HEK293 (cell line): ENCODE data around the gene CREM.

Experiments used
- CTCF ChIA-PET: fragments of 350-600 bp; formaldehyde crosslinking; extraction: SDS; loops from one replicate; lab custom pipeline; 2021; ENCODE audit warnings: antibody characterized with exemption; lab: Yijun Ruan, JAX
- POLR2A ChIA-PET: fragments of 300-600 bp; formaldehyde crosslinking; extraction: SDS; loops from one replicate; lab custom pipeline; 2020; ENCODE audit warnings: antibody characterized with exemption, inconsistent platforms; lab: Yijun Ruan, JAX
- H3K27ac ChIP-seq: fragments of 200-500 bp; sonication (Bioruptor generic); 2 replicates; pipeline ENCODE4 v1.5.1; 2014; ENCODE audit warnings: low read depth, low read length, control low read depth, inconsistent platforms; ENCODE audit errors: extremely low read depth
- H3K36me3 ChIP-seq, 2 experiments: fragments of 200-500 bp in 1 of 2; sonication (Bioruptor generic) in 1 of 2; 1 replicate in 1 of 2; 2 replicates in 1 of 2; pipeline ENCODE4 v1.5.1; 2014 to 2017; ENCODE audit warnings: inconsistent platforms in 2 of 2, low read length in 2 of 2; ENCODE audit not compliant: control insufficient read depth in 2 of 2, insufficient read depth in 1 of 2
- H3K4me1 ChIP-seq: fragments of 200-500 bp; sonication (Bioruptor generic); 2 replicates; pipeline ENCODE4 v1.5.1; 2014; ENCODE audit warnings: mild to moderate bottlenecking, low read length, inconsistent platforms; ENCODE audit not compliant: control insufficient read depth, insufficient read depth
- H3K4me3 ChIP-seq: 2 replicates; pipeline ENCODE4 v1.5.1; 2011; ENCODE audit warnings: low read depth, mild to moderate bottlenecking, control low read depth, low read length, moderate library complexity
- H3K9me3 ChIP-seq: fragments of 200-500 bp; sonication (Bioruptor generic); 2 replicates; pipeline ENCODE4 v1.5.1; 2014; ENCODE audit warnings: low read depth, low read length, inconsistent platforms; ENCODE audit not compliant: control insufficient read depth, insufficient read depth
- ATF2 ChIP-seq: fragments of 450-650 bp; formaldehyde crosslinking; IDR thresholded peaks from 2 replicates; pipeline ENCODE4 v1.5.1; 2016; ENCODE audit warnings: missing biosample characterization, missing genetic modification characterization, low read depth
- IKZF3 ChIP-seq: fragments of 450-650 bp; IDR thresholded peaks from 2 replicates; pipeline ENCODE4 v1.5.0; 2018; ENCODE audit warnings: missing biosample characterization, mild to moderate bottlenecking, missing genetic modification characterization, moderate library complexity
- PRDM2 ChIP-seq: fragments of 450-650 bp; formaldehyde crosslinking; IDR thresholded peaks from 2 replicates; pipeline ENCODE4 v1.5.1; 2016; ENCODE audit warnings: missing biosample characterization, missing genetic modification characterization, borderline replicate concordance
- ZBTB17 ChIP-seq: fragments of 450-650 bp; formaldehyde crosslinking; IDR thresholded peaks from 2 replicates; pipeline ENCODE4 v1.5.1; 2016; ENCODE audit warnings: missing biosample characterization, missing genetic modification characterization
- ZBTB20 ChIP-seq: fragments of 450-650 bp; formaldehyde crosslinking; IDR thresholded peaks from 2 replicates; pipeline ENCODE4 v1.5.1; 2016; ENCODE audit warnings: missing biosample characterization, missing genetic modification characterization
- ZBTB26 ChIP-seq: fragments of 450-650 bp; formaldehyde crosslinking; optimal IDR thresholded peaks from 2 replicates; pipeline ENCODE3; 2016; ENCODE audit warnings: missing biosample characterization, mild to moderate bottlenecking, missing genetic modification characterization
- ZBTB8A ChIP-seq: fragments of 450-650 bp; formaldehyde crosslinking; IDR thresholded peaks from 2 replicates; pipeline ENCODE4 v1.5.1; 2016; ENCODE audit warnings: missing biosample characterization, missing genetic modification characterization
- ZEB2 ChIP-seq: fragments of 450-650 bp; formaldehyde crosslinking; IDR thresholded peaks from 2 replicates; pipeline ENCODE4 v1.5.1; 2016; ENCODE audit warnings: missing biosample characterization, missing genetic modification characterization
- ZIC2 ChIP-seq: fragments of 450-650 bp; formaldehyde crosslinking; IDR thresholded peaks from 2 replicates; pipeline ENCODE4 v1.5.1; 2016; ENCODE audit warnings: missing biosample characterization, missing genetic modification characterization
- ZNF121 ChIP-seq: fragments of 450-650 bp; formaldehyde crosslinking; IDR thresholded peaks from 2 replicates; pipeline ENCODE4 v1.5.1; 2016; ENCODE audit warnings: missing biosample characterization, missing genetic modification characterization
- ZNF335 ChIP-seq: fragments of 450-650 bp; formaldehyde crosslinking; conservative IDR thresholded peaks from 2 replicates; pipeline ENCODE4 v1.5.1; 2016; ENCODE audit warnings: missing biosample characterization, missing genetic modification characterization
- ZNF362 ChIP-seq: fragments of 450-650 bp; formaldehyde crosslinking; IDR thresholded peaks from 2 replicates; pipeline ENCODE4 v1.5.1; 2016; ENCODE audit warnings: missing biosample characterization, missing genetic modification characterization
- ZNF513 ChIP-seq: fragments of 450-650 bp; IDR thresholded peaks from 2 replicates; pipeline ENCODE4 v1.5.1; 2018; ENCODE audit warnings: missing biosample characterization, missing genetic modification characterization
- ZNF529 ChIP-seq: fragments of 450-650 bp; formaldehyde crosslinking; IDR thresholded peaks from 2 replicates; pipeline ENCODE4 v1.5.1; 2017; ENCODE audit warnings: missing genetic modification characterization, missing biosample characterization; ENCODE audit not compliant: insufficient replicate concordance
- ZNF776 ChIP-seq: fragments of 450-650 bp; formaldehyde crosslinking; IDR thresholded peaks from 2 replicates; pipeline ENCODE4 v1.5.0; 2017; ENCODE audit warnings: missing biosample characterization, missing genetic modification characterization, borderline replicate concordance
- ZSCAN4 ChIP-seq: fragments of 450-650 bp; formaldehyde crosslinking; IDR thresholded peaks from 2 replicates; pipeline ENCODE4 v1.5.1; 2017; ENCODE audit warnings: missing biosample characterization, missing genetic modification characterization

Gene CREM

GRCh38 chr10:35126062-35126529 lies 550 bp upstream of the CREM start (continued):
- TF ChIP-seq PRDM2 (tag by site-specific recombination) (no peak), ZNF121 (tag by site-specific recombination) (peak; percentile 9; the same call in 1 of the 2 replicates), ZBTB20 (tag by site-specific recombination) (no peak)

GRCh38 chr10:35127289-35127891 lies 744 bp downstream of the CREM start:
- ChIA-PET POLR2A (interaction anchor here (0.7 to 3.6 kb wide), 3 partner anchors 61 to 449 kb away, joined by 3 to 47 read pairs (median 4); no protein-coding TSS in a partner anchor), CTCF (interaction anchor here (0.7 to 4.2 kb wide), 4 partner anchors 14 to 98 kb away, joined by 3 to 28 read pairs (median 4); no protein-coding TSS in a partner anchor)
- H3K36me3 ChIP-seq = no peaks in the 10 kb centered on the region
- peak overlapping the region; percentile 97 for H3K27ac ChIP-seq
- TF ChIP-seq ZNF362 = 0 out of 2 replicates have a peak, but pooled peaks have one; percentile 11
- 0 out of 2 replicates have a peak, but pooled peaks have one; percentile 10 for TF ChIP-seq IKZF3 (tag by site-specific recombination)
- 0 out of 2 replicates have a peak, but pooled peaks have one; percentile 8 for TF ChIP-seq ZNF513 (tag by site-specific recombination)
- no peak for TF ChIP-seq ZNF776
- no peak; the same call in 1 of the 2 replicates for TF ChIP-seq ZEB2 (tag by site-specific recombination)
- no peak for TF ChIP-seq ZBTB17 (tag by site-specific recombination)
- no peak for TF ChIP-seq ZNF529 (tag by site-specific recombination)
- TF ChIP-seq ZSCAN4 (tag by site-specific recombination) = no peak
- TF ChIP-seq ZBTB20 (tag by site-specific recombination) = peak; percentile 72; the same call in 1 of the 2 replicates
- TF ChIP-seq ZNF335 = peak; percentile 95
- TF ChIP-seq ATF2 (tag by site-specific recombination) = no peak
- TF ChIP-seq ZIC2 = no peak
- peak; percentile 66 for TF ChIP-seq ZBTB8A (tag by site-specific recombination)
- TF ChIP-seq ZBTB26 (tag by site-specific recombination) = peak; percentile 49
- H3K4me3 ChIP-seq = peak overlapping the region; percentile 76
- no peaks in the 10 kb centered on the region for H3K9me3 ChIP-seq
- peaks cover 12% of the 10 kb centered on the region for H3K4me1 ChIP-seq
